Fibroblast of villous mesenchyme (primary cell): Measurements from ENCODE around the gene SLC7A9. TPM values are rescaled to one million over a fixed set of nuclear protein-coding genes. Genes with fewer than 3 reads are reported as not detected.
"Not testable (repeated sequence)": the region's sequence is repeated elsewhere in the genome, so short reads cannot be mapped to it uniquely, and the experiment has no call there.

Source experiments
- DNase-seq: peaks from one replicate; pipeline ENCODE4 v3.0.0-alpha.2; 2010; ENCODE audit warnings: low read depth
- H3K4me3 ChIP-seq: 2 replicates; pipeline ENCODE4 v1.5.1; 2011; ENCODE audit warnings: low read depth, mild to moderate bottlenecking, low read length
- CTCF ChIP-seq: IDR thresholded peaks from 2 replicates; pipeline ENCODE4 v1.5.1; 2012; ENCODE audit warnings: low read depth, mild to moderate bottlenecking, low read length; ENCODE audit not compliant: insufficient read depth
- total RNA-seq: library from RNA; depleted of rRNA; stranded (reverse); fragments of >200 nt; gene quantifications from 2 replicates; pipeline ENCODE4 v1.2.3, GENCODE V29; 2012

Gene SLC7A9
- total RNA-seq, 1 donor: not detected

DNA sequence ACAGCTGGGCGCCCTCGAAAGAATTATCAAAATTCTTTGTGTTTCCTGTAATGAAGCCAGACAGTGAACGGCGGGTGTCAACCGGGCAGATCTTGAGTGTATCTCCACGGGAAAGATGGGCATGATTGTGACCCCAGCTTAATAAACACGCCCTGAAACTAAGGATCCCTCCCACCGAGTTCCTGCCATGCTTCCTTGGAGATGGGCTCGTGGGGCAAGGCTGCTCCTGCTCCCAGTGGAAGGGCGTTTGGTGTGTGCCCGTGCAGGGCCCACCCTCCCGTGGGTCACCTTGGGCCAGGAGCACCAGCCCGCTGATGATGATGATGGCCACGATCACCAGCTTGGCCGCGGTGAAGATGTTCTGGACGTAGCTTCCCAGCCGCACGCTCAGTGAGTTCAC, 7.4 kb downstream of the SLC7A9 start:
- TF ChIP-seq CTCF: no peak
- H3K4me3 ChIP-seq: no peak overlapping the region
- no peak for DNase-seq

DNA sequence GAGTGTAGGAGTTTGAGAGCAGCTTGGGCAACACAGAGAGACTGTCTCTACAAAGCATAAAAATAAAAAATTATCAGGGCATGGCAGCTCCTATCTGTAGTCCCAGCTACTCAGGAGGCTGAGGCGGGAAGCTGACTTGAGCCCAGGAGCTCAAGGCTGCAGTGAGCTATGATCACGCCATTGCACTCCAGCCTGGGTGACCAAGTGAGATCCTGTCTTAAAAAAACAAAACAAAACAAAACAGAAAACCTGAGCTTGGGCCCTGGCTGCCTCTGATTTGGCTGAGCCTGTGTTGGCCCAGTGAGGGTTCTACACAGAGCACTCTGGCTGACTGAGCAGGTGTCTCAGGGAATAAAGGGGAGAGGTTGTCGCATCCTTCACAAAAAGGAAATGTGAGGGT, 8.0 kb downstream of the SLC7A9 start:
- no peak for TF ChIP-seq CTCF
- DNase-seq: no peak
- H3K4me3 ChIP-seq: no peak overlapping the region

- no peak for DNase-seq
- TF ChIP-seq CTCF: no peak
- H3K4me3 ChIP-seq: no peak overlapping the region
Observed at GRCh38 chr19:32859591-32859990, 10.0 kb downstream of the SLC7A9 start.

DNA sequence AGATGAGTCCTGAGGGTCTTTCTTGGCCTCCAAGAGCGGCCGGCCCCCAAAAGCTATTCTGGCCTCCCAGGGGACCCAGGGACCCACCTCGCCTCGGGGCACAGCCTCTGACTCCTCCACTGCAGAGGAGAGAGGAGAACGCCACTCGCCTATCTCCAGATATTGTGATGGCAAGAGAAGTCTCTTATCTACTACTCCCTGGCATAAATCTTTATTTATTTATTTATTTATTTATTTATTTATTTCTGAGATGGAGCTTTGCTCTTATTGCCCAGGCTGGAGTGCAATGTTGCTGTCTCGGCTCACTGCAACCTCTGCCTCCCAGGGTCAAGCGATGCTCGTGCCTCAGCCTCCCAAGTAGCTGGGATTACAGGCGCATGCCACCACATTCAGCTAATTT, 11.0 kb downstream of the SLC7A9 start:
- DNase-seq: no peak
- no peak for TF ChIP-seq CTCF
- no peak overlapping the region for H3K4me3 ChIP-seq

- TF ChIP-seq CTCF: no peak
- no peak overlapping the region for H3K4me3 ChIP-seq
- DNase-seq: no peak
Observed at GRCh38 chr19:32858155-32858554, 11.4 kb downstream of the SLC7A9 start.

DNA sequence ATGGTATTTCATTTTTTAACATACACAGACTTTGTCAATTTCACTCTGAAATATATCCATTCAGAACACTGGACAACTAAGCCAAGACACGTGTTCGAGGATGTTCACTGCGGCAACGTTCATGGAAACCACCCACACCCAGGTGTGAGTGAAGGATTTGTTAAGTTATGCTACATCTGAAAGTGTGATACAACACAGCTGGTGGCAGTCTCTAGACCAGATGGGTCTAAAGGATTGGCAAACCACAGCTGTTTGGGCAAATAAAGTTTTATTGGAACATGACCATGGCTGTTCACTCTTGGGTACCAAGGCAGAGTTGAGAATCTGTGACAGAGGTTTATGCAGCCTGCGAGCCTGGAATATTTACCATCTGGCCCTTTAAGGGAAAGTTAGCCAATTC, 12.0 kb downstream of the SLC7A9 start:
- TF ChIP-seq CTCF: no peak
- H3K4me3 ChIP-seq: no peak overlapping the region
- DNase-seq: no peak

- H3K4me3 ChIP-seq, DNase-seq: not testable (repeated sequence)
Observed at GRCh38 chr19:32856818-32857217, 12.7 kb downstream of the SLC7A9 start.
